Measurements from ENCODE around the gene POPDC3.

The POPDC3 gene

GRCh38 chr6:105189026-105189820 is 9.4 kb upstream of the POPDC3 start:
- TF ChIP-seq SIN3A (IDR thresholded peaks at IDR 0.05; ENCODE audit: borderline replicate concordance, insufficient read depth, low read length) (no peak), REST (IDR thresholded peaks at IDR 0.05; ENCODE audit: insufficient read depth in 1 of 2, low read depth in 2 of 2, low read length in 2 of 2) (no peak), FOXP2 (optimal IDR thresholded peaks at IDR 0.05; ENCODE audit: borderline replicate concordance, extremely low read depth, extremely low read length, insufficient read depth) (no peak), POLR2AphosphoS5 (IDR thresholded peaks at IDR 0.05; ENCODE audit: low read depth, low read length) (no peak), TAF1 (IDR thresholded peaks at IDR 0.05; ENCODE audit: borderline replicate concordance, insufficient read depth, low read length) (no peak)

GRCh38 chr6:105188251-105188650 is 8.4 kb upstream of the POPDC3 start:
- no peak for TF ChIP-seq FOXP2 (optimal IDR thresholded peaks at IDR 0.05; ENCODE audit: borderline replicate concordance, extremely low read depth, extremely low read length, insufficient read depth)
- TF ChIP-seq POLR2AphosphoS5 (IDR thresholded peaks at IDR 0.05; ENCODE audit: low read depth, low read length), result no peak
- TF ChIP-seq TAF1 (IDR thresholded peaks at IDR 0.05; ENCODE audit: borderline replicate concordance, insufficient read depth, low read length), result no peak
- no peak for TF ChIP-seq SIN3A (IDR thresholded peaks at IDR 0.05; ENCODE audit: borderline replicate concordance, insufficient read depth, low read length)
- no peak for TF ChIP-seq REST (IDR thresholded peaks at IDR 0.05; ENCODE audit: insufficient read depth in 1 of 2, low read depth in 2 of 2, low read length in 2 of 2)

- no peak for TF ChIP-seq POLR2AphosphoS5 (IDR thresholded peaks at IDR 0.05; ENCODE audit: low read depth, low read length)
- TF ChIP-seq FOXP2 (optimal IDR thresholded peaks at IDR 0.05; ENCODE audit: borderline replicate concordance, extremely low read depth, extremely low read length, insufficient read depth), result no peak
- no peak for TF ChIP-seq REST (IDR thresholded peaks at IDR 0.05; ENCODE audit: insufficient read depth in 1 of 2, low read depth in 2 of 2, low read length in 2 of 2)
These were observed 6.8 kb upstream of the POPDC3 start for GRCh38 chr6:105186576-105186975.

GRCh38 chr6:105184921-105185320 is 5.1 kb upstream of the POPDC3 start:
- TF ChIP-seq POLR2AphosphoS5 (IDR thresholded peaks at IDR 0.05; ENCODE audit: low read depth, low read length) (no peak), TAF1 (IDR thresholded peaks at IDR 0.05; ENCODE audit: borderline replicate concordance, insufficient read depth, low read length) (no peak), FOXP2 (optimal IDR thresholded peaks at IDR 0.05; ENCODE audit: borderline replicate concordance, extremely low read depth, extremely low read length, insufficient read depth) (no peak)

GRCh38 chr6:105181981-105182515 is 2.2 kb upstream of the POPDC3 start:
- TF ChIP-seq FOXP2 (optimal IDR thresholded peaks at IDR 0.05; ENCODE audit: borderline replicate concordance, extremely low read depth, extremely low read length, insufficient read depth) (peak; percentile 44), POLR2AphosphoS5 (IDR thresholded peaks at IDR 0.05; ENCODE audit: low read depth, low read length) (no peak), REST (IDR thresholded peaks at IDR 0.05; ENCODE audit: insufficient read depth in 1 of 2, low read depth in 2 of 2, low read length in 2 of 2) (peak in 1 of 2 experiments; percentile 46; a peak in 1 of 4 replicates)
